ENCODE results near the gene PPP2CA. TPM values are rescaled to one million over a fixed set of nuclear protein-coding genes. Genes with fewer than 3 reads are reported as not detected.

Gene PPP2CA
- total RNA-seq, 8 experiments from 2014 or later = 51.9 to 86.0 (median 69.2) TPM

DNA sequence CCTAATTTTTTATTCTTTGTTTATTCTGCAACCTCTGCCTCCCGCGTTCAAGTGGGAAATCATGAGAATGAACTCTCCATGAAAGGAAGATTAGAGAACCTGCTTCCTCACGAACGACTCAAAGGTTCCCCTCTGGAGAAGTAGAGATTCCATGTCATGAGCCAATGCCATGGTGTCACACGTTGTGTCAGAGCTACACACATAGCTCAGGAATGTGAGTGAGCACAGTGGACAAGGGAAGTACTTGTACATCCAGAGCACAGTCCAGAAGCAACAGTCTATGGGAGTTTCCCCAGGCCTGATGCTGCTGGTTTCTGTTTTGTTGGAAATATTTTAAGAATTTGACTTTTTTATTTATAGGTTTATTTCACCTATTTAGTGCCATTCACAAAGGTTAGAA, 26.8 kb upstream of the PPP2CA start:
- ATAC-seq (replicated peaks in 6 of 8) = peak in 3 of 8 experiments; percentile 34 to 69 (median 58)
- in situ Hi-C loops (cut with MboI; ENCODE audit: low pct_unique_long_range_greater_than_20kb in 2 of 9, low sequenced_read_pairs in 9 of 9, unreplicated experiment in 9 of 9) = no loop called here
- Histone ChIP-seq H3K27ac (no peak overlapping the region), H3K4me3 (no peak overlapping the region), H3K4me1 (replicated peaks in 1 of 2) (peaks cover 0 to 1% of the 10 kb centered on the region in 2 donors)
- WGBS, 10 experiments = 0 to 84% (median 68%) methylated on average over 2 to 5 of the region's 5 CpGs; no CpG with 5 or more reads in 2 of the 10 experiments

DNA sequence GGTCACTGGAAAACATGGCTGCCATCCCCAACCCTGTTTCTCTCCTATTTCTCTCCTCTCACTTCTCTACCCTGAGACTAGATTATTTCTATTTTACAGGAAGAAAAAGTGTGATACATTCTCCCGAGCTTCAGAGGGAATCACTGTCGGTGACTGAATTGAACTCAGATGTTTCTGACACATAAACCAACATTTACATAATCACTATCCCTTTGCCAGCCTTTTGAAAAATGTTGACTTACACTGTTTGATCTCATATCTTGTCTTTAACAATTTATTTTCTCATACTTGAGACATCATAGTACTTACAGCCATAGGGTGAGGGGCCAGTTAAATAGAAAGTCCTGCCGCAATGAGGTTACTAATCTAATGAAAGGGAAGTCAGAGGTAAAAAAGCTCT, 25.1 kb upstream of the PPP2CA start:
- no peak for ATAC-seq (replicated peaks in 6 of 8)
- Histone ChIP-seq H3K4me1 (replicated peaks in 1 of 2) (peaks cover 0 to 5% of the 10 kb centered on the region in 2 donors), H3K27ac (no peak overlapping the region), H3K4me3 (no peak overlapping the region)
- in situ Hi-C loops (cut with MboI; ENCODE audit: low pct_unique_long_range_greater_than_20kb in 2 of 9, low sequenced_read_pairs in 9 of 9, unreplicated experiment in 9 of 9) = no loop called here
- WGBS, 10 experiments = 0 to 100% (median 86%) methylated on average over 1 to 3 of the region's 3 CpGs; no CpG with 5 or more reads in 2 of the 10 experiments

DNA sequence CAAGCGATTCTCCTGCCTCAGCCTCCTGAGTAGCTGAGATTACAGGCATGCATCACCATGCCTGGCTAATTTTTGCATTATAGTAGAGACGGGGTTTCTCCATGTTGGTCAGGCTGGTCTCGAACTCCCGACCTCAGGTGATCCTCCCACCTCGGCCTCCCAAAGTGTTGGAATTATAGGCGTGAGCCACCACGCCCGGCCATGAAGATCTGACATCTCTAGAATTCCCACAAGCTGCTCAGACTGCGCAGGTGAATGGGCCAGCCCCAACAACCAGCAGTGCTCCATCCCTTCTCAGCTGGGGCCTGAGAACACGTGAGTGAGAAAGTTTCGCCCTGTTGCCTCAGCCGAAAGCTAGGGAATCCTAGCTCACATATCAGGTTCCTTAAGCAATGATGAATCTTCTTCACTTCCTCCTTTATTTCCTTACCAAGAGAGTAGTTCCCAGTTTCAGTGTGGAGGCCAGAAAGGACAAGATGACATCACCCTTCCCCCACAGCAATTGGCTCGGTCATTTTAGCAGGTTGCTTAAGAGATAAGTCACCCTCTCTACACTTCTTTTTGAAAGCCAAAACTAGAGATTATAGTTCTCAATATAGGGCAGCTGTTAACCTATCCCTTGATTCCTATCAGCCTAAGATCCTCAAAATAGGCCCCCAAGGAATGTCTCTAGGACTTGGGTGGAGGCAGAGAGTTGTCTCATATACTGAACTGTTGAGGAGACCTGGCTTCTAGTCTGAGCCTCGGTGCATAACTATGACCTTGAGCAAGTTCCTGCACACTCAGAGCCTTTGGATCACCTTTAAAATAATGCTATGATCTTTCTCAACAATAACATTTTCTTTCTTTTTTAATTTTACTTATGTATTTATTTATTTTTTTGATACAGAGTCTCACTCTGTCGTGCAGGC, 23.9 kb upstream of the PPP2CA start:
- ATAC-seq (replicated peaks in 6 of 8) = peak in 2 of 8 experiments; percentile 26 to 33
- in situ Hi-C loops (cut with MboI; ENCODE audit: low pct_unique_long_range_greater_than_20kb in 2 of 9, low sequenced_read_pairs in 9 of 9, unreplicated experiment in 9 of 9) = no loop called here
- 52 to 100% (median 80%) methylated on average over 1 to 9 of the region's 15 CpGs; no CpG with 5 or more reads in 1 of the 10 experiments for WGBS, 10 experiments
- peaks cover 0 to 5% of the 10 kb centered on the region in 2 donors for H3K4me1 ChIP-seq (replicated peaks in 1 of 2)
- no peak overlapping the region for H3K4me3 ChIP-seq
- H3K27ac ChIP-seq = no peak overlapping the region

DNA sequence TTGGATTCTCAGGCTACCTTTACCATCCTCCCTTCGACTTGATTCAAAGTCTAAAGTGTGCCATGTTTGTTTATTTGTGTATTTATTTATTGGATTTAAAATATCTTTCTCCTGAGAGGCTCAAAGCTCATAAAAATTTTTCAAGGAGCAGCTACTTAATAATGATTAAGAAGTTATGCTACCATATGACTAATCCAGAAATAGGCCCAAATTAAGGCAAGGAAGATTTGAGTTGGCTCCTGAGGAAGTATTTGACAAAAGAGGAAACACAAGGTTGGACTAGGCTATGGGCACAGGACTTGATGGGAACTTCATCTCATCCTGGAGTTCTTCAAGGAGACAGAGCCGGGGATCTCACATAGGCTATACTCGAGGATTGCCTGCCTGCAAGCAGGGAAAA, 22.4 kb upstream of the PPP2CA start:
- Histone ChIP-seq H3K27ac (no peak overlapping the region), H3K4me3 (no peak overlapping the region), H3K4me1 (replicated peaks in 1 of 2) (peaks cover 0 to 5% of the 10 kb centered on the region in 2 donors)
- in situ Hi-C loops (cut with MboI; ENCODE audit: low pct_unique_long_range_greater_than_20kb in 2 of 9, low sequenced_read_pairs in 9 of 9, unreplicated experiment in 9 of 9) = no loop called here
- WGBS, 10 experiments = 0 to 82% (median 63%) methylated on average over 1 to 3 of the region's 3 CpGs; no CpG with 5 or more reads in 2 of the 10 experiments
- ATAC-seq (replicated peaks in 6 of 8) = no peak

DNA sequence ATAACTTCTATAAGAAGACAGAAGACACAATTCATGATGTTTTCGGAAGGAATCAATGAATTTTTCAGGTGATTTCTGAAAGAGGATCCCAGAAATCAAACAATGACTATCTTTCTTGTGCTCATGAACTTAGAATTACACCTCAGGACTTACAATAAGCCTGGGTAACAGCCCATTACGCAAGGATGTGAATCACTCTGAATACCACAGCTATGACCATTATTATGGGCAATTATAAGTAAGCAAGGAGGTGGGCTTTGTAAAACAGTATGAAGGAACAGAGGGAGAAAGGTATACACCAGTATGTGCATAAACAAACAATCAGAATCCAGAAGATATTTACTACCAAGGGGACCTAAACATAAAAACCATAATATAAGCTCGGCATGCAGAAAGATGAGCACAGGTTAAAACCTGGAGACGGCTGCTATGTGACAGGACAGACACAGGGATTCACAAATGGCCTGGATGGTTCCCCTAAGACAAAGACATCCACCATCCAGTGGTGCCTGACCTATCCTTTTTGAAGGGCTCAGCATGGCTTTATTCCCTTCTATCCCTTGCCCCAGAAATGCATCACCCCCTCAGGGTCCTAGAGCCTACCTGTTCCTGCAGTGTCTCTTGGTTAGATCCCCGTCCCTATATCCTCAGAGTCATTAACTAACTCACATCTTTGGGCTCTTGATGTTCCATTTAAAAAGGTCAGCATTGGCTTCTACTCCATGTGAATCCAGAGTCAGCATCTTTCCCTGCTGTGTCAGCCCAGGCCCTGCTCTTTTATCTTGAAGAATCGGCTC, 21.8 kb upstream of the PPP2CA start:
- ATAC-seq (replicated peaks in 6 of 8) = peak; percentile 49 to 85 (median 68)
- H3K4me1 ChIP-seq (replicated peaks in 1 of 2) = peaks cover 0 to 5% of the 10 kb centered on the region in 2 donors
- no peak overlapping the region for H3K4me3 ChIP-seq
- WGBS, 10 experiments = 36 to 100% (median 62%) methylated on average over 1 to 6 of the region's 6 CpGs; no CpG with 5 or more reads in 2 of the 10 experiments
- in situ Hi-C loops (cut with MboI; ENCODE audit: low pct_unique_long_range_greater_than_20kb in 2 of 9, low sequenced_read_pairs in 9 of 9, unreplicated experiment in 9 of 9) = no loop called here
- no peak overlapping the region for H3K27ac ChIP-seq

DNA sequence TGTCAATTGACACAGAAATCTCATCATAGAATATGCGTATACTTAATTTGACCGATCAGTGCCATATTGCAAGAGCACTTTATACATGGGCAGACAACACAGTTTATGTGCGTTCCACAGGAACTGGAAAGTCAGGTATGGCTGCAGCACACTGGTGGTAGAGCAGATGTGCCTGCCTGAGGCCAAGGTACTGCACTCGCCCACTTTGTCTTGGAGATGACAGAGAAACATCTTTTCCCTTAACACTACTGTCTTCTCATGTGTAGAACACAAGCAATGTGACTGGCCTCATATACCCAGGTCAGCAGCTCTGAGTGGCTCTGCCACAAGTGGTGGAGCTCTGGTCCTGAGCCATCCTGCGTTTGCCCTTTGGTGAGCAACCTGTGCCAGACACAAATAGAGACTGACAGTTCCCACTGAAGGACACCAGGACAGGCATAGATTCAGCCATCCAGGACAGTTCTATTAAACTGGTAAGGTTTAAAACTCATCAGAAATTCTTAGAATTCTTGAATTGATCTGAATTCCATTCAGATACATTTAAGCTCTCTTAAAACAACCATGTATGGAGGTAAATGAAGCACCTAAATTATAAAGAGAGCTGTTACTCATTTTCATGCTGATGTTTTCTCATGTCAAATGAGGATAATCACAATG, 21.0 kb upstream of the PPP2CA start:
- ATAC-seq (replicated peaks in 6 of 8) = peak in 2 of 8 experiments; percentile 19 to 27
- Histone ChIP-seq H3K4me3 (no peak overlapping the region), H3K27ac (no peak overlapping the region), H3K4me1 (replicated peaks in 1 of 2) (peaks cover 0 to 5% of the 10 kb centered on the region in 2 donors)
- 40 to 100% (median 80%) methylated on average over 1 to 3 of the region's 5 CpGs; no CpG with 5 or more reads in 6 of the 10 experiments for WGBS, 10 experiments
- in situ Hi-C loops (cut with MboI; ENCODE audit: low pct_unique_long_range_greater_than_20kb in 2 of 9, low sequenced_read_pairs in 9 of 9, unreplicated experiment in 9 of 9) = no loop called here

DNA sequence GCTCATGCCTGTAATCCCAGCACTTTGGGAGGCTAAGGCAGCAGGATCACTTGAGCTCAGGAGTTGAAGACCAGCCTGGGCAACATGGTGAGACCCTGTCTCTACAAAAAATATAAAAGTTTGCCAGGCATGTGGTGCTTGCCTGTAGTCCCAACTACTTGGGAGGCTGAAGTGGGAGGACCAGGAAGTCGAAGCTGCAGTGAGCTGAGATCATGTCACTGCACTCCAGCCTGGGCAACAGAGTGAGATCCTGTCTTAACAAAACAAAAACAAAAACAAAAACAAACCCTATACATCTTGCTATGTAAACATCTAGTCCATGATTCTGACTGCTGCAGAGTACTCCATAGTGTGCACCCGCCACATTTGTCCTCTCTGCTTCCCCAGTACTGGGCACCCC, 19.8 kb upstream of the PPP2CA start:
- H3K4me1 ChIP-seq (replicated peaks in 1 of 2) = peaks cover 3 to 6% of the 10 kb centered on the region in 2 donors
- ATAC-seq (replicated peaks in 6 of 8) = no peak
- no peak overlapping the region for H3K4me3 ChIP-seq
- 29 to 90% (median 71%) methylated on average over 1 to 2 of the region's 2 CpGs; no CpG with 5 or more reads in 7 of the 10 experiments for WGBS, 10 experiments
- in situ Hi-C loops (cut with MboI; ENCODE audit: low pct_unique_long_range_greater_than_20kb in 2 of 9, low sequenced_read_pairs in 9 of 9, unreplicated experiment in 9 of 9) = no loop called here
- H3K27ac ChIP-seq = no peak overlapping the region

DNA sequence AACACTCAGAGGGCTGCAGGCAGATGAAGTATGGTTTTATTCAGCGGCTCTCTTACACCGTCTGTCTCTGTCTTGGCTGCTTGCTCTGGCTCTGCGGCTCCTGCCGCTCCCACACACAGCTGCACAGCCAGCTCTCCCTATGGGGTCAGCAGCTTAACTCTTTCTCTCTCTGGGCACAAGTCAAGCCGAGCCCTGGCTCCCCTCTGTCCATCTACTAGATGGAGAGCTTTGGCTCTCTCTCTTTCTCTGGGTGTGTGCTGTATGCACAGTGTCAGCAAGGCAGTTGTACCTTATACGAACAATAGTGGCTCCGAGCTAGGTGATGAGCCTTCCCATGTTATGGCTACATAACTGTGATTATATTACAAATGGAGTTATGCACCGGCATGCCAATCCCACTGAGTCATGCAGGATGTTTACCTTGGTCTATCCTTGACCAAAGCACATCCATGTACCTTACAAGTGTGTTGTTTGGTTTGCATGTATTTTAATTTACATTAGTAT, 19.3 kb upstream of the PPP2CA start:
- H3K27ac ChIP-seq = no peak overlapping the region
- 0 to 46% (median 20%) methylated on average over 1 to 6 of the region's 8 CpGs; no CpG with 5 or more reads in 3 of the 10 experiments for WGBS, 10 experiments
- H3K4me1 ChIP-seq (replicated peaks in 1 of 2) = peaks cover 7 to 12% of the 10 kb centered on the region in 2 donors
- no peak overlapping the region for H3K4me3 ChIP-seq
- in situ Hi-C loops (cut with MboI; ENCODE audit: low pct_unique_long_range_greater_than_20kb in 2 of 9, low sequenced_read_pairs in 9 of 9, unreplicated experiment in 9 of 9) = no loop called here
- peak; percentile 24 to 68 (median 52) for ATAC-seq (replicated peaks in 6 of 8)

DNA sequence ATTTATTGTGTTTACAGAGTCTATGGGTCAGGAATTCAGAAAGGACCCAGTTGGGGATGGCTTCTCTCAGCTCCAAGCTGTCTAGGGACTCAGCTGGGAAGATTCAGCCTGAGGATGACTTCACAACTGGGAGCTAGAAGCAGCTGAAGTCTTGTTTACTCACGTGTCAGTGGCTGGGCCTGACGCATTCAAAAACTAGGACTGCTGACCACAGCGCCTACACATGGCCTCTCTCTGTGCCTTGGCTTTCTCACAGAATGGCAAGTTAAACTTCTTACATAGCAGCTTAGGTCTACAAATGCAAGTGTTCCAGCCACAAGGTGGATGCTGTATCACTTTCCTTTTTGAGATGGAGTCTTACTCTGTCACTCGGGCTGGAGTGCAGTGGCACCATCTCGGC, 16.3 kb upstream of the PPP2CA start:
- Histone ChIP-seq H3K27ac (no peak overlapping the region), H3K4me3 (no peak overlapping the region), H3K4me1 (replicated peaks in 1 of 2) (peaks cover 8 to 10% of the 10 kb centered on the region in 2 donors)
- peak in 4 of 8 experiments; percentile 21 to 69 (median 46) for ATAC-seq (replicated peaks in 6 of 8)
- in situ Hi-C loops (cut with MboI; ENCODE audit: low pct_unique_long_range_greater_than_20kb in 2 of 9, low sequenced_read_pairs in 9 of 9, unreplicated experiment in 9 of 9) = no loop called here
- WGBS, 10 experiments = 17 to 88% (median 45%) methylated on average over 1 to 5 of the region's 5 CpGs; no CpG with 5 or more reads in 4 of the 10 experiments

DNA sequence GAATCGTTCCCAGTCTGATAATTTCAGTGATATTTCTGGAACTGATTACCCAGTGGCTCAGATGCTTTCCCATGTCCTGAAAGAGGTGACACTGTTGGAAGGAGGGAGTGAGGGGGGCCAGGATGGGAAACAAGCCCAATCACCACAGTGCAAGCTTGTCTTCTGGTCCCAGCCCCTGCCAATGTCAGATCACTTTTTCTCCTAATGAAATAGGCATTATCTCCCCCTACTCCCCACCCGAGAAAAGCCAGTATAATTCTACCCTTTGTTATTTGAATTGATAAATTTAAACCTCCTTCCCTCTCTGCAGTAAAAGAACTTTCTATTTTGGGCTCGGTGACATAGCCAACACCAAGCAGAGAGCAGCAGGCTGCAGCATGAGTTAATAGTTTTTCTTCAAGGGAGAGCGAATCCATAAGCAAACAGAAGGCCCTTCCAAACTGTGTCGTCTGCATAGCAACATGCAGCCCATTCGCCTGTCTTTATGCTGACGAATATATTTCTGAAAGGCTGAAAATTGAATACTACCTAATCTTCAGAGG, 14.6 kb upstream of the PPP2CA start:
- peak; percentile 85 to 97 (median 94) for ATAC-seq (replicated peaks in 6 of 8)
- in situ Hi-C loops (cut with MboI; ENCODE audit: low pct_unique_long_range_greater_than_20kb in 2 of 9, low sequenced_read_pairs in 9 of 9, unreplicated experiment in 9 of 9) = no loop called here
- Histone ChIP-seq H3K4me3 (peak overlapping the region in 2 of 5 donors; percentile 3 to 6), H3K4me1 (replicated peaks in 1 of 2) (peaks cover 8 to 15% of the 10 kb centered on the region in 2 donors), H3K27ac (peak overlapping the region in 1 of 2 donors; percentile 11)
- 5 to 43% (median 14%) methylated on average over 1 to 6 of the region's 7 CpGs for WGBS, 10 experiments

DNA sequence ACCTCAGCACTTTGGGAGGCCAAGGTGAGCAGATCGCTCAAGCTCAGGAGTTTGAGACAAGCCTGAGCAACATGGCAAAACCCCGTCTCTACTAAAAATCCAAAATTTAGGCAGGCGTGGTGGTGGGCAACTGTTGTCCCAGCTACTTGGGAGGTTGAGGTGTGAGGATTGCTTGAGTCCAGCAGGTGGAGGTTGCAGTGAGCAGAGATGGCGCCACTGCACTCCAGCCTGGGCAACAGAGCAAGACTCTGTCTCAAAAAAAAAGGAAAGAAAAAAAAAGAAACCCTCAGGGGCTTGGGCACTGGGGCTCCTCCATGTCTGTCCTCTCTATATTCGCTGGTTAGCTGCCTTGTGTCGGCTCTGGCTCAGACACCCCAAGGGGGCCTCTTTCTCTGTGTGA, 10.9 kb upstream of the PPP2CA start:
- Histone ChIP-seq H3K4me1 (replicated peaks in 1 of 2) (peaks cover 8 to 15% of the 10 kb centered on the region in 2 donors), H3K4me3 (no peak overlapping the region), H3K27ac (no peak overlapping the region)
- WGBS, 10 experiments = 79 to 100% (median 86%) methylated on average over 1 to 5 of the region's 6 CpGs; no CpG with 5 or more reads in 3 of the 10 experiments
- in situ Hi-C loops (cut with MboI; ENCODE audit: low pct_unique_long_range_greater_than_20kb in 2 of 9, low sequenced_read_pairs in 9 of 9, unreplicated experiment in 9 of 9) = no loop called here
- no peak for ATAC-seq (replicated peaks in 6 of 8)

DNA sequence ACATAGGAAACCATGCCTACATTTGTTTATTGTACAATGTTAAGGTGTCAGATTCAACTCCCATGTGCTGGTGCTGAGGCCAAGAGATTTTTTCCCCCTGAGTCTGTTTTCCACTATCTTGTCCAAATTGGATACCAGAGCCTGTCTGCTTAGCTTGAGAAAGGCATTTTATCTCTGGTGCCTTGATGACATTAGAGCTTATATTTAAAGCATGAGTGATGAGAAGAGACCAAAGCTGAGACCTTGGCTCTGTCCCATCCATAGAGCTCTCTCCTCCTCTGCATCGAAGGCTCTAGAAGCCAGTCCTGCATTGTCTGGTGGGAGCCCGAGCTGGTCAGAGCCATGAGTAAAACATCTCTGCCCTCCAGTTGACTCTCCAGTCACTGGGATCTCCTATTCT, 10.4 kb upstream of the PPP2CA start:
- ATAC-seq (replicated peaks in 6 of 8) = no peak
- WGBS, 10 experiments = 0 to 100% (median 70%) methylated on average over 1 to 2 of the region's 2 CpGs; no CpG with 5 or more reads in 7 of the 10 experiments
- in situ Hi-C loops (cut with MboI; ENCODE audit: low pct_unique_long_range_greater_than_20kb in 2 of 9, low sequenced_read_pairs in 9 of 9, unreplicated experiment in 9 of 9) = no loop called here
- H3K27ac ChIP-seq = no peak overlapping the region
- H3K4me3 ChIP-seq = no peak overlapping the region
- peaks cover 8 to 15% of the 10 kb centered on the region in 2 donors for H3K4me1 ChIP-seq (replicated peaks in 1 of 2)

All from motor neuron (in vitro differentiated cells).